ENCODE results near the gene ARHGAP42. TPM values are rescaled to one million over a fixed set of nuclear protein-coding genes. Genes with fewer than 3 reads are reported as not detected.

The ARHGAP42 gene
- polyA plus RNA-seq, 1 donor (not counting 4 experiments of a cell fraction or from before 2014, with no cell fraction given): 5.5 TPM

- Histone ChIP-seq H3K4me2 (ENCODE audit: control insufficient read depth, extremely low read depth, insufficient read depth, low read depth, low read length) (no peak overlapping the region), H3K27me3 (ENCODE audit: control insufficient read depth, extremely low read depth, insufficient read depth, low read length) (no peaks in the 10 kb centered on the region), H3K9me1 (ENCODE audit: control insufficient read depth, extremely low read depth, insufficient read depth, low read length) (no peaks in the 10 kb centered on the region), H3K4me3 (ENCODE audit: control insufficient read depth in 2 of 3, extremely low read depth in 1 of 3, insufficient read depth in 2 of 3, low read depth in 1 of 3, low read length in 3 of 3) (no peak overlapping the region), H3K36me3 (ENCODE audit: control insufficient read depth in 2 of 2, extremely low read depth in 1 of 2, insufficient read depth in 2 of 2, low read length in 2 of 2) (no peaks in the 10 kb centered on the region), H3K27ac (ENCODE audit: control insufficient read depth, insufficient read depth, low read length) (no peak overlapping the region), H4K20me1 (ENCODE audit: control insufficient read depth, extremely low read depth, insufficient read depth, low read length) (no peaks in the 10 kb centered on the region), H3K9me3 (ENCODE audit: control insufficient read depth, low read depth, low read length) (no peaks in the 10 kb centered on the region), H3K79me2 (ENCODE audit: control insufficient read depth, insufficient read depth, low read length) (no peaks in the 10 kb centered on the region), H3K9ac (ENCODE audit: control insufficient read depth, extremely low read depth, insufficient read depth, low read length) (no peak overlapping the region), H2AFZ (ENCODE audit: control insufficient read depth, low read length) (no peak overlapping the region), H3K4me1 (ENCODE audit: control insufficient read depth, extremely low read depth, insufficient read depth, low read length) (peaks cover 31% of the 10 kb centered on the region)
- TF ChIP-seq EZH2 (IDR thresholded peaks at IDR 0.05; ENCODE audit: low read length): no peak
- TF ChIP-seq CTCF (optimal IDR thresholded peaks at IDR 0.05 in 1 of 3, IDR thresholded peaks at IDR 0.05 in 1 of 3, conservative IDR thresholded peaks at IDR 0.05 in 1 of 3; ENCODE audit: extremely low read depth in 1 of 3, insufficient read depth in 2 of 3, low read length in 3 of 3): no peak
- DNase-seq (ENCODE audit: low read depth, low spot score) (no peak), FAIRE-seq (no peak)
- dilution Hi-C loops (cut with MboI; ENCODE audit: extremely low pct_ligation_motif_present, low sequenced_read_pairs): no loop called here
These were observed 125.4 kb downstream of the ARHGAP42 start for GRCh38 chr11:100812517-100812916.

DNA sequence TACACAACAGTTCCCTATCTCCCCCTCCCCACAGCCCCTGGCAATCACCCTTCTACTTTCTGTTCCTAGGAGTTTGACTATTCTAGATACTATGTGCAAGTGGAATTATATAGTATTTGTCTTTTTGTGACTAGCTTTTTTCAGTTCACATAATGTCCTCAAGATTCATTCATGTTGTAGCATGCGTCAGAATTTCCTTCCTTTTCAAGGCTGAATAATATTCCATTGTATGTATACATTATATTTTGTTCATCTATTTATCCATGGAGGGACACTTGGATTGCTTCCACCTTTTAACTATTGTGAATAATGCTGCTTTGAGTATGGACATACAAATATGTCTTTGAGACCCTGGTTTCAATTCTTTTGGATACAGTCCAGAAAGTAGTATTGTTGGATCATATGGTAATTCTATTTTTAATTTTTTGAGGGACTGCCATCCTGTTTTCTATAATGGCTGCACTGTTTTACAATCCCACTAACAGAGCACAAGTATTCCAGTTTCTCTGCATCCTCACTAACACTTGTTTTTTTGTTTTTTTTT is 128.8 kb downstream of the ARHGAP42 start:
- Histone ChIP-seq H3K4me3 (ENCODE audit: control insufficient read depth in 2 of 3, extremely low read depth in 1 of 3, insufficient read depth in 2 of 3, low read depth in 1 of 3, low read length in 3 of 3) (no peak overlapping the region), H3K79me2 (ENCODE audit: control insufficient read depth, insufficient read depth, low read length) (no peaks in the 10 kb centered on the region), H2AFZ (ENCODE audit: control insufficient read depth, low read length) (no peak overlapping the region), H3K4me2 (ENCODE audit: control insufficient read depth, extremely low read depth, insufficient read depth, low read depth, low read length) (no peak overlapping the region), H4K20me1 (ENCODE audit: control insufficient read depth, extremely low read depth, insufficient read depth, low read length) (no peaks in the 10 kb centered on the region), H3K27ac (ENCODE audit: control insufficient read depth, insufficient read depth, low read length) (no peak overlapping the region), H3K9ac (ENCODE audit: control insufficient read depth, extremely low read depth, insufficient read depth, low read length) (no peak overlapping the region), H3K36me3 (ENCODE audit: control insufficient read depth in 2 of 2, extremely low read depth in 1 of 2, insufficient read depth in 2 of 2, low read length in 2 of 2) (no peaks in the 10 kb centered on the region), H3K4me1 (ENCODE audit: control insufficient read depth, extremely low read depth, insufficient read depth, low read length) (peaks cover 8% of the 10 kb centered on the region), H3K27me3 (ENCODE audit: control insufficient read depth, extremely low read depth, insufficient read depth, low read length) (no peaks in the 10 kb centered on the region), H3K9me1 (ENCODE audit: control insufficient read depth, extremely low read depth, insufficient read depth, low read length) (no peaks in the 10 kb centered on the region), H3K9me3 (ENCODE audit: control insufficient read depth, low read depth, low read length) (no peaks in the 10 kb centered on the region)
- no peak for TF ChIP-seq CTCF (optimal IDR thresholded peaks at IDR 0.05 in 1 of 3, IDR thresholded peaks at IDR 0.05 in 1 of 3, conservative IDR thresholded peaks at IDR 0.05 in 1 of 3; ENCODE audit: extremely low read depth in 1 of 3, insufficient read depth in 2 of 3, low read length in 3 of 3)
- no peak for TF ChIP-seq EZH2 (IDR thresholded peaks at IDR 0.05; ENCODE audit: low read length)
- FAIRE-seq (no peak), DNase-seq (ENCODE audit: low read depth, low spot score) (no peak)
- dilution Hi-C loops (cut with MboI; ENCODE audit: extremely low pct_ligation_motif_present, low sequenced_read_pairs): no loop called here
